Thyroid gland (tissue), 4 donors: ENCODE data around the gene GLYATL1.
"Not testable (repeated sequence)": the region's sequence is repeated elsewhere in the genome, so short reads cannot be mapped to it uniquely, and the experiment has no call there.

Experiments
- POLR2A ChIP-seq, 2 donors: fragments of 450-650 bp; IDR thresholded peaks; one replicate each; pipeline ENCODE4 v1.6.1; 2017; ENCODE audit warnings: antibody characterized with exemption in 2 of 2, mild to moderate bottlenecking in 2 of 2, moderate library complexity in 1 of 2
- TF ChIP-seq, protein P1 (sequence below), 6 experiments: fragments of 200-600 bp in 3 of 6; fragments of 450-650 bp in 3 of 6; sonication (generic) in 3 of 6; IDR thresholded peaks; one replicate each; pipeline ENCODE4 v1.5.1; 2016 to 2019; ENCODE audit warnings: antibody characterized with exemption in 6 of 6, mild to moderate bottlenecking in 2 of 6, inconsistent platforms in 1 of 6, moderate library complexity in 1 of 6

- TF ChIP-seq POLR2A (IDR thresholded peaks at IDR 0.05): not testable (repeated sequence)
- TF ChIP-seq, protein P1, sequence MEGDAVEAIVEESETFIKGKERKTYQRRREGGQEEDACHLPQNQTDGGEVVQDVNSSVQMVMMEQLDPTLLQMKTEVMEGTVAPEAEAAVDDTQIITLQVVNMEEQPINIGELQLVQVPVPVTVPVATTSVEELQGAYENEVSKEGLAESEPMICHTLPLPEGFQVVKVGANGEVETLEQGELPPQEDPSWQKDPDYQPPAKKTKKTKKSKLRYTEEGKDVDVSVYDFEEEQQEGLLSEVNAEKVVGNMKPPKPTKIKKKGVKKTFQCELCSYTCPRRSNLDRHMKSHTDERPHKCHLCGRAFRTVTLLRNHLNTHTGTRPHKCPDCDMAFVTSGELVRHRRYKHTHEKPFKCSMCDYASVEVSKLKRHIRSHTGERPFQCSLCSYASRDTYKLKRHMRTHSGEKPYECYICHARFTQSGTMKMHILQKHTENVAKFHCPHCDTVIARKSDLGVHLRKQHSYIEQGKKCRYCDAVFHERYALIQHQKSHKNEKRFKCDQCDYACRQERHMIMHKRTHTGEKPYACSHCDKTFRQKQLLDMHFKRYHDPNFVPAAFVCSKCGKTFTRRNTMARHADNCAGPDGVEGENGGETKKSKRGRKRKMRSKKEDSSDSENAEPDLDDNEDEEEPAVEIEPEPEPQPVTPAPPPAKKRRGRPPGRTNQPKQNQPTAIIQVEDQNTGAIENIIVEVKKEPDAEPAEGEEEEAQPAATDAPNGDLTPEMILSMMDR (IDR thresholded peaks at IDR 0.05): not testable (repeated sequence)
Measured at GRCh38 chr11:59002006-59002405, 62.7 kb downstream of the GLYATL1 start.
